ENCODE results near the gene RASL11B. TPM values are rescaled to one million over a fixed set of nuclear protein-coding genes. Genes with fewer than 3 reads are reported as not detected.

RASL11B gene
- total RNA-seq, 4 donors from 2014 or later = 0.54 TPM; not detected in 3

GRCh38 chr4:52915730-52916300, 53.7 kb downstream of the RASL11B start:
- no peak for DNase-seq
- Histone ChIP-seq H3K4me1 (no peaks in the 10 kb centered on the region), H3K27ac (no peak overlapping the region), H3K4me3 (no peak overlapping the region), H3K27me3 (no peaks in the 10 kb centered on the region), H3K9me3 (no peaks in the 10 kb centered on the region), H3K36me3 (no peaks in the 10 kb centered on the region)
- TF ChIP-seq POLR2A (IDR thresholded peaks at IDR 0.05) = no peak
- TF ChIP-seq, protein P1, sequence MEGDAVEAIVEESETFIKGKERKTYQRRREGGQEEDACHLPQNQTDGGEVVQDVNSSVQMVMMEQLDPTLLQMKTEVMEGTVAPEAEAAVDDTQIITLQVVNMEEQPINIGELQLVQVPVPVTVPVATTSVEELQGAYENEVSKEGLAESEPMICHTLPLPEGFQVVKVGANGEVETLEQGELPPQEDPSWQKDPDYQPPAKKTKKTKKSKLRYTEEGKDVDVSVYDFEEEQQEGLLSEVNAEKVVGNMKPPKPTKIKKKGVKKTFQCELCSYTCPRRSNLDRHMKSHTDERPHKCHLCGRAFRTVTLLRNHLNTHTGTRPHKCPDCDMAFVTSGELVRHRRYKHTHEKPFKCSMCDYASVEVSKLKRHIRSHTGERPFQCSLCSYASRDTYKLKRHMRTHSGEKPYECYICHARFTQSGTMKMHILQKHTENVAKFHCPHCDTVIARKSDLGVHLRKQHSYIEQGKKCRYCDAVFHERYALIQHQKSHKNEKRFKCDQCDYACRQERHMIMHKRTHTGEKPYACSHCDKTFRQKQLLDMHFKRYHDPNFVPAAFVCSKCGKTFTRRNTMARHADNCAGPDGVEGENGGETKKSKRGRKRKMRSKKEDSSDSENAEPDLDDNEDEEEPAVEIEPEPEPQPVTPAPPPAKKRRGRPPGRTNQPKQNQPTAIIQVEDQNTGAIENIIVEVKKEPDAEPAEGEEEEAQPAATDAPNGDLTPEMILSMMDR (IDR thresholded peaks at IDR 0.05) = no peak

Other genes starting within 250 kb of the RASL11B start
- 10 to 100 TPM in 2 of 4 donors, 1 to 10 TPM in 2; 7.4 to 19.8 (median 9.4) TPM for gene USP46, start 203.0 kb upstream of the RASL11B start, total RNA-seq
- gene ERVMER34-1, start 110.9 kb upstream of the RASL11B start, total RNA-seq = under 1 TPM in 1 of 4 donors, not detected in 3; 0.40 TPM

Measured in Peyer's patch (tissue), 4 donors.